ENCODE results near the gene RIOK1.
"Not testable (repeated sequence)": the region's sequence is repeated elsewhere in the genome, so short reads cannot be mapped to it uniquely, and the experiment has no call there.

RIOK1 gene

DNA sequence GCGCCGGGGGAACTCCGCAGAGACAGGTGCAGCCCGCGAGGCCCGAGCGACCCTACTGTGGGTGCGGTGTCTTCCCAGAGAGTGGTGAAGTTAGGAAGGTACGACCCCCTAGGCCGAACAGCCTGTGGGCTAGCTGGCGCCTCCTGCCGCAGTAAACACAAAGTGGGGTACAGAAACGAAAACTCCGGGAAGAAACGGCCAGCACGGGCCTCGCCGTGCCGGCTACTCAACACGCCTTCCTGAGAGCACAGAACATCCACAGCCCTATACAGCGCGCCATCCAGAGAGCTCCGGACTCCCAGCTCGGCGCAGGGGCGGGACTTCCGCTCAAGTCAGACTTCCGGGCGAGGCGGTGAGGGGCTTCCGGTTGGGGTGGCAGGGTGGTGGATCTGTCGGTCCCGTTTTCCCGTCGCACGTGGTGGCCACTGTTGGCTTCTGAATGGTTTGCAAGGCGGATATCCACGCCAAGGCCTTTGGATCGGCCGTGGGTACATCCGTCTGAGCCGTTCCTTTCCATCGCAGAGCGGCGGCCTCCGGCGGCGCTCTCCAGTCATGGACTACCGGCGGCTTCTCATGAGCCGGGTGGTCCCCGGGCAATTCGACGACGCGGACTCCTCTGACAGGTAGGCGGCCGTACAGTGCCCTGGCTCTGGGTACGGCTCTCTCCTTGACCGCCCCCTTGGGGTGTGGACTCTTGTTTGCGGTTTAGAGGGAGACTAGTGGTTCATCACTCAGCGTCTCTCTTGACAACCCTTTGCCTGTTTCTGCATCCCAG, at the start of gene RIOK1, which contains the start of gene CAGE1:
RIOK1 (plus strand) TSS at position 358 of the 775 bp plus-strand sequence; CDS start at position 553, 195 bp downstream.
CAGE1 (minus strand) TSS at position 292 of the 775 bp plus-strand sequence. CDS start 2,569 bp downstream, outside the sequence.
- Histone ChIP-seq H3K4me1 (ENCODE audit: insufficient read depth, low read length) (peaks cover 25% of the 10 kb centered on the region), H3K36me3 (ENCODE audit: insufficient read depth, low read length) (no peaks in the 10 kb centered on the region), H3K9ac (ENCODE audit: low read length) (peak within 1 kb of the TSS; percentile 41), H3K9me3 (ENCODE audit: low read length) (no peaks in the 10 kb centered on the region), H3K27me3 (ENCODE audit: control insufficient read depth in 1 of 2, insufficient read depth in 2 of 2, low read length in 2 of 2) (no peaks in the 10 kb centered on the region), H3K4me3 (ENCODE audit: low read depth in 1 of 2, low read length in 2 of 2) (peak within 1 kb of the TSS; percentile 76 to 96), H3K27ac (ENCODE audit: low read depth, low read length) (peak within 1 kb of the TSS; percentile 91)

DNA sequence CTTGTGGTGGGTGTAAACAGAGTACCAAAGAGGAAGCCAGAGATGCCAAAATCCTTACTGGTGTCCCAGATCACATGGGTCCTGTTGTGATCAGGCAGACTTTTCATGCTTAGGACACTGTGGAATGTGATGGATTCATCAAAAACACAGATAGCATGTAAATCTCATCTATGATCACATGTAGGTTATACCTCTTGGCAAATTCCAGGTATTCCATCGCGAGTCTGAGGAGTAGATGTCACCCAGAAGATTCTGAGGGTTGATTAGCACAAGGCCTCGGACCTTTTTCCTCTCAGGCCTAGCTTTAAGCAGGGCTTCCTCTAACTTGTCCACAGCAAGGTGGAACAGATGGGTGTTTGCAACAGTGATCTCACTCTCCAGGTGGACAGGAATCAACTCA, 48.3 kb upstream of the RIOK1 start:
- no peak overlapping the region for H3K27ac ChIP-seq (ENCODE audit: low read depth, low read length)
- no peaks in the 10 kb centered on the region for H3K36me3 ChIP-seq (ENCODE audit: insufficient read depth, low read length)
- H3K9me3 ChIP-seq (ENCODE audit: low read length), result no peaks in the 10 kb centered on the region
- no peaks in the 10 kb centered on the region for H3K4me1 ChIP-seq (ENCODE audit: insufficient read depth, low read length)
- H3K9ac ChIP-seq (ENCODE audit: low read length), result no peak overlapping the region
- no peaks in the 10 kb centered on the region for H3K27me3 ChIP-seq (ENCODE audit: control insufficient read depth in 1 of 2, insufficient read depth in 2 of 2, low read length in 2 of 2)
- no peak overlapping the region for H3K4me3 ChIP-seq (ENCODE audit: low read depth in 1 of 2, low read length in 2 of 2)

DNA sequence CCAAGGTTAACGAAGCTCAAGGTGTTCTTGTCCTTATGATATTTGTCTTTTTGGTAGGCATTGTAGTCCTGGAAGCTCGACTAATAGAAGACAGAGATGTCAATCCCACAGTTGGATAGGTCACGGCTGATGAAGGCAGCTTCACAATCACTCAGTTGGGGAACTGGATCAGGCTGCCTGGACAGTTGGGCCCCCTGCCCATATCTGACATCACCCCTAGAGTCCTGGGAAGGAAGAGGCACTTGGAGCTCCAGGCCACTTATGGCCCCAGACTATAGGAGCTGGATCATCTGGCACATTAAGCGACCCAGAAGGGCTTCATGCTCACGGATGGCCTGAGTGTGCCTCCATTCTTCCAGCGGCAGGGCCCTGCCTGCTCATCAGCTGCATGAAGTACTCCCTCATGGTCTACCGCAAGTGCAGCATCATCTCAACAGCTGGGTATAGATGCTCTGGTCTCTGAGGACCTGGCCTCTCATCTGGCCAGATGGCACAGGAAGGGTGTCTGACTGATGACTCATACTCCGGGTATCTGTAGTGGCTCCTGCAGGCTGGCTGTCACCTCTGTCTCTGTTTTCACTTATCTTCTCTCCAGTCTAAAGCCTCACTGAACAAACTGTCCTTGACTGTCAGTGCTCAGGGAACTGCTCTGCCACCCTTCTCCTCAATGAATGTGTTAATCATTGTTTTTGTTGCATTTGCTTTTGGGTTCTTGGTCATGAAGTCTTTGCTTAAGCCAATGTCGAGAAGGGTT, 47.4 kb upstream of the RIOK1 start:
- Histone ChIP-seq H3K4me3 (ENCODE audit: low read depth in 1 of 2, low read length in 2 of 2) (no peak overlapping the region), H3K36me3 (ENCODE audit: insufficient read depth, low read length) (no peaks in the 10 kb centered on the region), H3K27me3 (ENCODE audit: control insufficient read depth in 1 of 2, insufficient read depth in 2 of 2, low read length in 2 of 2) (no peaks in the 10 kb centered on the region), H3K9me3 (ENCODE audit: low read length) (no peaks in the 10 kb centered on the region), H3K4me1 (ENCODE audit: insufficient read depth, low read length) (no peaks in the 10 kb centered on the region), H3K9ac (ENCODE audit: low read length) (no peak overlapping the region), H3K27ac (ENCODE audit: low read depth, low read length) (no peak overlapping the region)

DNA sequence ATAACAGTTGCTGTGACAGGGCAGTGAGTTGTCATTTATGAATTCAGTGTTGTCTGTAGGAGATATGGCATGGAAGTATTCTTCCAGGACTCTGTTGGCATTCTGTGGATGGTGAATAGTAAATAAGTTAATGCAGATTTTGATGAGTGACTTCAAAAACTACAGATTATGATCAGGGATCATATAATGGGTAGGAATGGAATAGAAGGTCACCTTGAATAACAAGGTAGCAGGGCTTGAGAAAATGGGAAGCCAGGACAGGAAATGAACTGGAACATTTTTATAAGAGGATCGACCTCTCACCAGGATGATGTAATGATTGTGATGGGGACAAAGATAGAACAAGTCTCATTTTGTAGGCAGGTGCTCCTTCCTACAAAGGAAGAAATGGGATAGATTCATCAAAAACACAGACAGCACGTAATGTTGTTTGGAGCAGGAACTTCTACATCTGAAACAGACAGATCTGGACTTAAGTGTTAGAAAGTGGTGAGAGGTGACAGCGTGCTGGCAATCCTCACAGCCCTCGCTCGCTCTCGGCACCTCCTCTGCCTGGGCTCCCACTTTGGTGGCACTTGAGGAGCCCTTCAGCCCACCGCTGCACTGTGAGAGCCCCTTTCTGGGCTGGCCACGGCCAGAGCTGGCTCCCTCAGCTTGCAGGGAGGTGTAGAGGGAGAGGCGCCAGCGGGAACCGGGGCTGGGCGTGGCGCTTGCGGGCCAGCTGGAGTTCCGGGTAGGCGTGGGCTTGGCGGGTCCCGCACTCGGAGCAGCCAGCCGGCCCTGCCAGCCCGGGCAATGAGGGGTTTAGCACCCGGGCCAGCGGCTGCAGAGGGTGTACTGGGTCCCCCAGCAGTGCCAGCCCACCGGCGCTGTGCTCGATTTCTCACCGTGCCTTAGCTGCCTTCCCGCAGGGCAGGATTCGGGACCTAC, 45.8 kb upstream of the RIOK1 start:
- Histone ChIP-seq H3K9me3 (ENCODE audit: low read length) (no peaks in the 10 kb centered on the region), H3K27ac (ENCODE audit: low read depth, low read length) (no peak overlapping the region), H3K27me3 (ENCODE audit: control insufficient read depth in 1 of 2, insufficient read depth in 2 of 2, low read length in 2 of 2) (no peaks in the 10 kb centered on the region), H3K4me1 (ENCODE audit: insufficient read depth, low read length) (no peaks in the 10 kb centered on the region), H3K36me3 (ENCODE audit: insufficient read depth, low read length) (no peaks in the 10 kb centered on the region), H3K9ac (ENCODE audit: low read length) (no peak overlapping the region), H3K4me3 (ENCODE audit: low read depth in 1 of 2, low read length in 2 of 2) (no peak overlapping the region)

DNA sequence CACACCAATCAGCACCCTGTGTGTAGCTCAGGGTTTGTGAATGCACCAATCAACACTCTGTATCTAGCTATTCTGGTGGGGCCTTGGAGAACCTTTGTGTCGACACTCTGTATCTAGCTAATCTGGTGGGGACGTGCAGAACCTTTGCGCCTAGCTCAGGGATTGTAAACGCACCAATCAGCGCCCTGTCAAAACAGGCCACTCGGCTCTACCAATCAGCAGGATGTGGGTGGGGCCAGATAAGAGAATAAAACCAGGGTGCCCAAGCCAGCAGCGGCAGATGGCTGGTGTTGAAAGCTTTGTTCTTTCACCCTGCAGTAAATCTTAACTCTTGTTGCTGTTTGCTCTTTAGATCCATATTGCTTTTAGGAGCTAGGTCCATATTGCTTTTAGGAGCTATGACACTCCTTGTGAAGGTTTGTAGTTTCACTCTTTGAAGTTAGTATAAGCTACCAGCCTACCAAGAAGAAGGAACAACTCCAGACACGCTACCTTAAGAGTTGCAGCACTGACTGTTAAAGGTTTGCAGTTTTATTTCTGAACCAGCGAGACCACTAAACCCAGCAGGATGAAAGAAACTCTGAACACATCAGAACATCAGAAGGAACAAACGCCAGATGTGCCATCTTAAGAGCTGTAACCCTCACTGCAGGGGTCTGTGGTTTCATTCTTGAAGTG, 44.7 kb upstream of the RIOK1 start:
- not testable (repeated sequence) for H3K36me3 ChIP-seq (ENCODE audit: insufficient read depth, low read length); H3K9ac ChIP-seq (ENCODE audit: low read length); H3K4me3 ChIP-seq (ENCODE audit: low read depth in 1 of 2, low read length in 2 of 2); H3K27me3 ChIP-seq (ENCODE audit: control insufficient read depth in 1 of 2, insufficient read depth in 2 of 2, low read length in 2 of 2); H3K9me3 ChIP-seq (ENCODE audit: low read length); H3K27ac ChIP-seq (ENCODE audit: low read depth, low read length); H3K4me1 ChIP-seq (ENCODE audit: insufficient read depth, low read length)

DNA sequence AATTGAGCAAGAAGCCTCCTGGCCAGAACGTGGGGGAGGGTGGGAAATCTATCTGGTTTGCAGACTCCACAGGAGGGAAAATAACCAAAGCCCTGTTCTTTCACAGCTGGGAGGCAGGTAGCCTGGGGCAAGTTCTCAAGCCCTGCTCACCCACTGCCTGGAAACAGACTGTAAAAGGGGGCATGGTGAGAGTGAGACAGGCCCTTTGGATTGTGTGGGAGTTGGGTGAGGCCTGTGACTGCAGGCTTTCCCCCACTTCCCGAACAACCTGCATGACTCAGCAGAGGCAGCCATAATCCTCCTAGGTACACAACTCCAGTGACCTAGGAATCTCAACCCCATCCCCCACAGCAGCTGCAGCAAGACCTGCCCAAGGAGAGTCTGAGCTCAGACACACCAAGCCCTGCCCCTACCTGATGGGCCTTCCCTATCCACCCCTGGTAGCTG, 42.0 kb upstream of the RIOK1 start:
- H3K4me1 ChIP-seq (ENCODE audit: insufficient read depth, low read length); H3K27ac ChIP-seq (ENCODE audit: low read depth, low read length); H3K9me3 ChIP-seq (ENCODE audit: low read length); H3K9ac ChIP-seq (ENCODE audit: low read length); H3K36me3 ChIP-seq (ENCODE audit: insufficient read depth, low read length); H3K27me3 ChIP-seq (ENCODE audit: control insufficient read depth in 1 of 2, insufficient read depth in 2 of 2, low read length in 2 of 2); H3K4me3 ChIP-seq (ENCODE audit: low read depth in 1 of 2, low read length in 2 of 2): not testable (repeated sequence)

DNA sequence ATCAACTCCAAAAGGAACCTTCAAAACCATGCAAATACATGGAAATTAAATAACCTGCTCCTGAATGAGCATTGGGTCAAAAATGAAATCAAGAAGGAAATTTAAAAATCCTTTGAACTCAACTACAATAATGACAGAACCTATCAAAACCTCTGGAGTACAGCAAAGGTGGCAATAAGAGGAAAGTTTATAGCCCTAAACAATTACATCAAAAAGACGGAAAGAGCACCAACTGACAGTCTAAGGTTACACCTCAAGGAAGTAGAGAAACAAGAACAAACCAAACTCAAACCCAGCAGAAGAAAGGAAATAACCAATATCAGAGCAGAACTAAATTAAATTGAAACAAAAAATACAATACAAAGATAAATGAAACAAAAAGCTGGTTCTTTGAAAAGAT, 39.0 kb upstream of the RIOK1 start:
- H3K9ac ChIP-seq (ENCODE audit: low read length); H3K4me1 ChIP-seq (ENCODE audit: insufficient read depth, low read length); H3K27me3 ChIP-seq (ENCODE audit: control insufficient read depth in 1 of 2, insufficient read depth in 2 of 2, low read length in 2 of 2); H3K9me3 ChIP-seq (ENCODE audit: low read length); H3K4me3 ChIP-seq (ENCODE audit: low read depth in 1 of 2, low read length in 2 of 2); H3K36me3 ChIP-seq (ENCODE audit: insufficient read depth, low read length); H3K27ac ChIP-seq (ENCODE audit: low read depth, low read length): not testable (repeated sequence)

DNA sequence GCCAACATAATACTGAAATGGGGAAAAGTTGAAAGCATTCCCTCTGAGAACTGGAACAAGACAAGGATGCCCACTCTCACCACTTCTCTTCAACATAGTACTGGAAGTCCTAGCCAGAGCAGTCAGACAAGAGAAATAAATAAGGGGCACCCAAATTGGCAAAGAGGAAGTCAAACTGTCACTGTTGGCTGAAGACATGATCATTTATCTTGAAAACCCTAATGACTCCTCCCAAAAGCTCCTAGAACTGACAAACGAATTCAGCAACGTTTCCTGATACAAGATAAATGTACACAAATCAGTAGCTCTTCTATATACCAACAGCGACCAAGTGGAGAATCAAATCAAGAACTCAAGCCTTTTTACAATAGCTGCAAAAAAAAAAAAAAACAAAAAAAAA, 37.7 kb upstream of the RIOK1 start:
- not testable (repeated sequence) for H3K4me3 ChIP-seq (ENCODE audit: low read depth in 1 of 2, low read length in 2 of 2); H3K9me3 ChIP-seq (ENCODE audit: low read length)

DNA sequence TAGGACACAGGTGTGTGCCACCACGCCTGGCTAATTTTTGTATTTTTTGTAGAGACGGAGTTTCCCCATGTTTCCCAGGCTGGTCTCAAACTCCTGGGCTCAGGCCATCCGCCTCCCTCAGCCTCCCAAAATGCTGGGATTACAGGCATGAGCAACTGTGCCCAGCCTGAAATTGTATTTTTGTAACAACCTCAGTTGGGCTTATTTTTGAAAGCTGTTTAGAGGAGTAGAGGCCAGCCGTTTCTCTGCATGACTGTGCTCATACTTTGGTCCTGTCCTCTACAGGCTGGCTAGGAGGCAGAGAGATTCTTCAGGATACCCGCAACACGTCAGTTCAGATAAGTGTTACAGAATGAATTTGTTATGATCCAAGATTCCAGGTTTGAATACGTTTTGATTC, 22.2 kb upstream of the RIOK1 start:
- H3K36me3 ChIP-seq (ENCODE audit: insufficient read depth, low read length), result no peaks in the 10 kb centered on the region

More for the DNA sequence above, 37.7 kb upstream of the RIOK1 start:
- not testable (repeated sequence) for H3K4me1 ChIP-seq (ENCODE audit: insufficient read depth, low read length); H3K27me3 ChIP-seq (ENCODE audit: control insufficient read depth in 1 of 2, insufficient read depth in 2 of 2, low read length in 2 of 2); H3K36me3 ChIP-seq (ENCODE audit: insufficient read depth, low read length); H3K27ac ChIP-seq (ENCODE audit: low read depth, low read length); H3K9ac ChIP-seq (ENCODE audit: low read length)

DNA sequence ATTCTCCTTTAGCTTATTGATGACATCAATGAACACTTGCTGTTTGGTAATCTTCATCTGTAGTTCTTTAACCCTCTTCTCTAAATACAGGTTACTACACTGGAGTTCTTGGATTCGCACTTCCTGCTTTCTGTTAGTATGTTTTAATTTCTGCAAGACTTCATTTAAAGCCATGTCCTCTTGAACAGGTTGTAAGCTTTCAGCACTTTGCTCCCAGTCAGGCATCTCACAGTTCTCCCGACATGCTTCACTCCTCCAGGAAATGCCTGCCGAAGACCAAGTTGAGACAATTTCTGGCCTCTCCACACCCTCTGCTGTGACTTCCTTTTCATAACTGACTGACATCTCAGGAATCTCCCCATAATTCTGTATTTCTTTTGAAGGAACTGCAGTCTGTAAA, 15.9 kb upstream of the RIOK1 start:
- Histone ChIP-seq H3K4me1 (ENCODE audit: insufficient read depth, low read length) (no peaks in the 10 kb centered on the region), H3K27ac (ENCODE audit: low read depth, low read length) (no peak overlapping the region), H3K36me3 (ENCODE audit: insufficient read depth, low read length) (no peaks in the 10 kb centered on the region), H3K27me3 (ENCODE audit: control insufficient read depth in 1 of 2, insufficient read depth in 2 of 2, low read length in 2 of 2) (no peaks in the 10 kb centered on the region), H3K9ac (ENCODE audit: low read length) (no peak overlapping the region), H3K4me3 (ENCODE audit: low read depth in 1 of 2, low read length in 2 of 2) (no peak overlapping the region), H3K9me3 (ENCODE audit: low read length) (no peaks in the 10 kb centered on the region)

More for the DNA sequence above, 22.2 kb upstream of the RIOK1 start:
- Histone ChIP-seq H3K27ac (ENCODE audit: low read depth, low read length) (no peak overlapping the region), H3K9me3 (ENCODE audit: low read length) (no peaks in the 10 kb centered on the region), H3K4me1 (ENCODE audit: insufficient read depth, low read length) (no peaks in the 10 kb centered on the region), H3K9ac (ENCODE audit: low read length) (no peak overlapping the region), H3K4me3 (ENCODE audit: low read depth in 1 of 2, low read length in 2 of 2) (no peak overlapping the region), H3K27me3 (ENCODE audit: control insufficient read depth in 1 of 2, insufficient read depth in 2 of 2, low read length in 2 of 2) (no peaks in the 10 kb centered on the region)
